HepG2 (cell line): ENCODE data around the gene RASSF7. TPM values are rescaled to one million over a fixed set of nuclear protein-coding genes. Genes with fewer than 3 reads are reported as not detected.

ENCODE experiments used
- AGO1 ChIP-seq: fragments of 200-400 bp; formaldehyde crosslinking; IDR thresholded peaks from 2 replicates; pipeline ENCODE4 v1.6.1; 2017; ENCODE audit warnings: mild to moderate bottlenecking, low read depth, low read length, moderate library complexity; ENCODE audit not compliant: poor library complexity, severe bottlenecking
- FIP1L1 ChIP-seq: fragments of 200-400 bp; formaldehyde crosslinking; IDR thresholded peaks from 2 replicates; pipeline ENCODE4 v1.6.1; 2018; ENCODE audit warnings: low read depth, mild to moderate bottlenecking, low read length, moderate library complexity, borderline replicate concordance; ENCODE audit not compliant: insufficient read depth
- KDM1A ChIP-seq: IDR thresholded peaks from 2 replicates; pipeline ENCODE4 v1.6.1; 2016; ENCODE audit warnings: missing compliant biosample characterization
- KMT2B ChIP-seq: IDR thresholded peaks from 2 replicates; pipeline ENCODE4 v1.6.1; 2016; ENCODE audit warnings: missing genetic modification reagents, missing compliant biosample characterization
- PAWR ChIP-seq: sonication (generic); formaldehyde crosslinking; IDR thresholded peaks from 2 replicates; pipeline ENCODE4 v1.4.0; 2020; ENCODE audit warnings: missing genetic modification reagents, mild to moderate bottlenecking, borderline replicate concordance
- PCBP2 ChIP-seq: fragments of 200-400 bp; formaldehyde crosslinking; optimal IDR thresholded peaks from 2 replicates; pipeline ENCODE3; 2018; ENCODE audit warnings: low read length, low read depth; ENCODE audit not compliant: poor library complexity, severe bottlenecking
- PHF5A ChIP-seq: IDR thresholded peaks from one replicate; pipeline ENCODE4 v1.6.1; 2018; ENCODE audit warnings: low read depth, missing genetic modification reagents; ENCODE audit not compliant: unreplicated experiment
- PRPF4 ChIP-seq: fragments of 200-400 bp; formaldehyde crosslinking; IDR thresholded peaks from 2 replicates; pipeline ENCODE4 v1.6.1; 2016; ENCODE audit warnings: low read length, low read depth; ENCODE audit not compliant: poor library complexity, severe bottlenecking
- SALL2 ChIP-seq: sonication (generic); formaldehyde crosslinking; IDR thresholded peaks from 2 replicates; pipeline ENCODE4 v1.8.1; 2023; ENCODE audit warnings: mild to moderate bottlenecking, missing genetic modification reagents, inconsistent platforms
- SOX6 ChIP-seq, 2 experiments: fragments of 450-650 bp in 1 of 2; sonication (generic) in 1 of 2; formaldehyde crosslinking in 1 of 2; IDR thresholded peaks; 2 replicates each; pipeline versions ENCODE4 v1.4.0 to v1.6.1; 2017 to 2020; ENCODE audit warnings: antibody characterized with exemption in 1 of 2, mild to moderate bottlenecking in 1 of 2, missing genetic modification reagents in 1 of 2
- TEAD2 ChIP-seq: sonication (generic); formaldehyde crosslinking; IDR thresholded peaks from 2 replicates; pipeline ENCODE4 v1.9.0; 2021; ENCODE audit warnings: missing genetic modification reagents
- XBP1 ChIP-seq: sonication (generic); formaldehyde crosslinking; IDR thresholded peaks from 2 replicates; pipeline ENCODE4 v1.5.0; 2020; ENCODE audit warnings: missing genetic modification reagents
- YEATS4 ChIP-seq: sonication (generic); formaldehyde crosslinking; IDR thresholded peaks from 2 replicates; pipeline ENCODE4 v1.4.0; 2020; ENCODE audit warnings: missing genetic modification reagents, borderline replicate concordance
- ZNF619 ChIP-seq: sonication (generic); formaldehyde crosslinking; IDR thresholded peaks from 2 replicates; pipeline ENCODE4 v1.4.0; 2020; ENCODE audit warnings: mild to moderate bottlenecking, missing genetic modification reagents
- ZNF816 ChIP-seq: sonication (generic); formaldehyde crosslinking; IDR thresholded peaks from 2 replicates; pipeline ENCODE4 v1.8.0; 2022; ENCODE audit warnings: missing genetic modification reagents, mild to moderate bottlenecking, borderline replicate concordance
- polyA plus RNA-seq, 8 experiments: library from polyadenylated mRNA; depleted of rRNA in 3 of 8; stranded (reverse) in 7 of 8; unstranded in 1 of 8; fragments of >200 nt; fragmentation: Illumina TruSeq in 4 of 8; extraction: Trizol in 4 of 8; gene quantifications; 2 replicates each; pipeline versions ENCODE4 v1.2.1 to v1.2.3, GENCODE V29; 2011 to 2016; ENCODE audit warnings: low read depth in 4 of 8, missing spikeins in 1 of 8, mixed read lengths in 1 of 8; ENCODE audit not compliant: insufficient read depth in 1 of 8
- total RNA-seq, 5 experiments: library from RNA; depleted of rRNA; stranded (reverse); fragments of >200 nt; fragmentation: Illumina TruSeq; extraction: Trizol; gene quantifications; 2 replicates each; pipeline ENCODE4 v1.2.3, GENCODE V29; 2016; ENCODE audit warnings: low read depth in 1 of 5
- TF ChIP-seq, protein P1 (sequence below): sonication (generic); formaldehyde crosslinking; IDR thresholded peaks from 2 replicates; pipeline ENCODE4 v1.4.0; 2020; ENCODE audit warnings: missing genetic modification reagents, borderline replicate concordance
- TF ChIP-seq, protein P2 (sequence below): fragments of 450-650 bp; IDR thresholded peaks from 2 replicates; pipeline ENCODE4 v1.6.1; 2017
- TF ChIP-seq, protein P3 (sequence below): sonication (generic); formaldehyde crosslinking; IDR thresholded peaks from 2 replicates; pipeline ENCODE4 v1.5.0; 2020; ENCODE audit warnings: mild to moderate bottlenecking, missing genetic modification reagents, borderline replicate concordance
- TF ChIP-seq, protein P4 (sequence below): sonication (generic); formaldehyde crosslinking; IDR thresholded peaks from 2 replicates; pipeline ENCODE4 v1.8.1; 2023; ENCODE audit warnings: missing genetic modification reagents, mild to moderate bottlenecking, borderline replicate concordance

Gene RASSF7
- total and polyA plus RNA-seq, 2 of the 13 experiments (the other 11 are each of a cell fraction or from before 2014, with no cell fraction given): 20.2 to 28.6 TPM

DNA sequence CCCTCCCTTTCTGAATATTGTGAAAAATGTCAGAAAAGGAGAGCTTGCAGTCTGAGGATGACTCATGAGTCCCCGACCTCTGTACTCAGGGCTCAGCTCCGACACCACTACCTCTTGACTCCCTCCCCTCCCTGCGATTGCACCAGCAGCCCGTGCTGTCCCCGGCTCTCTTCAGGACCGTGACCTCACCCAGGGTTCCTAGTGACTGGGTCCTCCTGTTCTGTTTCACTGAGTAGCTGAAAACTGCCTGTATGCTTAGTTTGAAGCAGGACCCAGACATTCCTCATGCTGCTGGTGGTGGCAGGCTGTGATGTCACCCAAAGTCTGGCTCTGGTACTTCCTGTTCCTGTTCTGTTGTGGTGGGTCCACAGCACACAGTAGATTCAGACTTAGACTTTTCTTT lies 27.2 kb downstream of the RASSF7 start (continued):
- TF ChIP-seq, protein P1, sequence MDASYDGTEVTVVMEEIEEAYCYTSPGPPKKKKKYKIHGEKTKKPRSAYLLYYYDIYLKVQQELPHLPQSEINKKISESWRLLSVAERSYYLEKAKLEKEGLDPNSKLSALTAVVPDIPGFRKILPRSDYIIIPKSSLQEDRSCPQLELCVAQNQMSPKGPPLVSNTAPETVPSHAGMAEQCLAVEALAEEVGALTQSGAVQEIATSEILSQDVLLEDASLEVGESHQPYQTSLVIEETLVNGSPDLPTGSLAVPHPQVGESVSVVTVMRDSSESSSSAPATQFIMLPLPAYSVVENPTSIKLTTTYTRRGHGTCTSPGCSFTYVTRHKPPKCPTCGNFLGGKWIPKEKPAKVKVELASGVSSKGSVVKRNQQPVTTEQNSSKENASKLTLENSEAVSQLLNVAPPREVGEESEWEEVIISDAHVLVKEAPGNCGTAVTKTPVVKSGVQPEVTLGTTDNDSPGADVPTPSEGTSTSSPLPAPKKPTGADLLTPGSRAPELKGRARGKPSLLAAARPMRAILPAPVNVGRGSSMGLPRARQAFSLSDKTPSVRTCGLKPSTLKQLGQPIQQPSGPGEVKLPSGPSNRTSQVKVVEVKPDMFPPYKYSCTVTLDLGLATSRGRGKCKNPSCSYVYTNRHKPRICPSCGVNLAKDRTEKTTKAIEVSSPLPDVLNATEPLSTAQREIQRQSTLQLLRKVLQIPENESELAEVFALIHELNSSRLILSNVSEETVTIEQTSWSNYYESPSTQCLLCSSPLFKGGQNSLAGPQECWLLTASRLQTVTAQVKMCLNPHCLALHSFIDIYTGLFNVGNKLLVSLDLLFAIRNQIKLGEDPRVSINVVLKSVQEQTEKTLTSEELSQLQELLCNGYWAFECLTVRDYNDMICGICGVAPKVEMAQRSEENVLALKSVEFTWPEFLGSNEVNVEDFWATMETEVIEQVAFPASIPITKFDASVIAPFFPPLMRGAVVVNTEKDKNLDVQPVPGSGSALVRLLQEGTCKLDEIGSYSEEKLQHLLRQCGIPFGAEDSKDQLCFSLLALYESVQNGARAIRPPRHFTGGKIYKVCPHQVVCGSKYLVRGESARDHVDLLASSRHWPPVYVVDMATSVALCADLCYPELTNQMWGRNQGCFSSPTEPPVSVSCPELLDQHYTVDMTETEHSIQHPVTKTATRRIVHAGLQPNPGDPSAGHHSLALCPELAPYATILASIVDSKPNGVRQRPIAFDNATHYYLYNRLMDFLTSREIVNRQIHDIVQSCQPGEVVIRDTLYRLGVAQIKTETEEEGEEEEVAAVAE (CRISPR knock-in tag): no peak
- TF ChIP-seq PCBP2 (no peak), XBP1 (CRISPR knock-in tag) (no peak), ZNF816 (CRISPR knock-in tag) (no peak), YEATS4 (CRISPR knock-in tag) (peak; percentile 66; the same call in 1 of the 2 replicates), PAWR (CRISPR knock-in tag) (no peak), KDM1A (CRISPR knock-in tag) (0 out of 2 replicates have a peak, but pooled peaks have one; percentile 15), FIP1L1 (no peak), ZNF619 (CRISPR knock-in tag) (no peak), AGO1 (no peak), SOX6 (IDR thresholded peaks at IDR 0.05) (no peak), SOX6 (CRISPR knock-in tag; IDR thresholded peaks at IDR 0.05) (peak; percentile 73; the same call in 1 of the 2 replicates), PHF5A (CRISPR knock-in tag) (peak; percentile 86), KMT2B (CRISPR knock-in tag) (peak; percentile 32; the same call in 1 of the 2 replicates), PRPF4 (no peak), SALL2 (no peak), TEAD2 (CRISPR knock-in tag) (no peak)
- TF ChIP-seq, protein P2, sequence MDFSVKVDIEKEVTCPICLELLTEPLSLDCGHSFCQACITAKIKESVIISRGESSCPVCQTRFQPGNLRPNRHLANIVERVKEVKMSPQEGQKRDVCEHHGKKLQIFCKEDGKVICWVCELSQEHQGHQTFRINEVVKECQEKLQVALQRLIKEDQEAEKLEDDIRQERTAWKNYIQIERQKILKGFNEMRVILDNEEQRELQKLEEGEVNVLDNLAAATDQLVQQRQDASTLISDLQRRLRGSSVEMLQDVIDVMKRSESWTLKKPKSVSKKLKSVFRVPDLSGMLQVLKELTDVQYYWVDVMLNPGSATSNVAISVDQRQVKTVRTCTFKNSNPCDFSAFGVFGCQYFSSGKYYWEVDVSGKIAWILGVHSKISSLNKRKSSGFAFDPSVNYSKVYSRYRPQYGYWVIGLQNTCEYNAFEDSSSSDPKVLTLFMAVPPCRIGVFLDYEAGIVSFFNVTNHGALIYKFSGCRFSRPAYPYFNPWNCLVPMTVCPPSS: no peak
- TF ChIP-seq, protein P3, sequence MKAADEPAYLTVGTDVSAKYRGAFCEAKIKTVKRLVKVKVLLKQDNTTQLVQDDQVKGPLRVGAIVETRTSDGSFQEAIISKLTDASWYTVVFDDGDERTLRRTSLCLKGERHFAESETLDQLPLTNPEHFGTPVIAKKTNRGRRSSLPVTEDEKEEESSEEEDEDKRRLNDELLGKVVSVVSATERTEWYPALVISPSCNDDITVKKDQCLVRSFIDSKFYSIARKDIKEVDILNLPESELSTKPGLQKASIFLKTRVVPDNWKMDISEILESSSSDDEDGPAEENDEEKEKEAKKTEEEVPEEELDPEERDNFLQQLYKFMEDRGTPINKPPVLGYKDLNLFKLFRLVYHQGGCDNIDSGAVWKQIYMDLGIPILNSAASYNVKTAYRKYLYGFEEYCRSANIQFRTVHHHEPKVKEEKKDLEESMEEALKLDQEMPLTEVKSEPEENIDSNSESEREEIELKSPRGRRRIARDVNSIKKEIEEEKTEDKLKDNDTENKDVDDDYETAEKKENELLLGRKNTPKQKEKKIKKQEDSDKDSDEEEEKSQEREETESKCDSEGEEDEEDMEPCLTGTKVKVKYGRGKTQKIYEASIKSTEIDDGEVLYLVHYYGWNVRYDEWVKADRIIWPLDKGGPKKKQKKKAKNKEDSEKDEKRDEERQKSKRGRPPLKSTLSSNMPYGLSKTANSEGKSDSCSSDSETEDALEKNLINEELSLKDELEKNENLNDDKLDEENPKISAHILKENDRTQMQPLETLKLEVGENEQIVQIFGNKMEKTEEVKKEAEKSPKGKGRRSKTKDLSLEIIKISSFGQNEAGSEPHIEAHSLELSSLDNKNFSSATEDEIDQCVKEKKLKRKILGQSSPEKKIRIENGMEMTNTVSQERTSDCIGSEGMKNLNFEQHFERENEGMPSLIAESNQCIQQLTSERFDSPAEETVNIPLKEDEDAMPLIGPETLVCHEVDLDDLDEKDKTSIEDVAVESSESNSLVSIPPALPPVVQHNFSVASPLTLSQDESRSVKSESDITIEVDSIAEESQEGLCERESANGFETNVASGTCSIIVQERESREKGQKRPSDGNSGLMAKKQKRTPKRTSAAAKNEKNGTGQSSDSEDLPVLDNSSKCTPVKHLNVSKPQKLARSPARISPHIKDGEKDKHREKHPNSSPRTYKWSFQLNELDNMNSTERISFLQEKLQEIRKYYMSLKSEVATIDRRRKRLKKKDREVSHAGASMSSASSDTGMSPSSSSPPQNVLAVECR (CRISPR knock-in tag): peak; percentile 83; the same call in 1 of the 2 replicates
- TF ChIP-seq, protein P4, sequence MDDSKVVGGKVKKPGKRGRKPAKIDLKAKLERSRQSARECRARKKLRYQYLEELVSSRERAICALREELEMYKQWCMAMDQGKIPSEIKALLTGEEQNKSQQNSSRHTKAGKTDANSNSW: no peak
